ENCODE data around the gene CYP2C8. TPM values are rescaled to one million over a fixed set of nuclear protein-coding genes. Genes with fewer than 3 reads are reported as not detected.

The CYP2C8 gene
- total RNA-seq, 1 donor from 2014 or later: 0.30 TPM

Other genes with a start within 250 kb of the CYP2C8 start
- gene CYP2C9, start 130.8 kb downstream of the CYP2C8 start, total RNA-seq: not detected in 2 replicates
- gene ACSM6, start 124.7 kb upstream of the CYP2C8 start, total RNA-seq: not detected in 2 replicates
- gene PDLIM1, start 221.5 kb upstream of the CYP2C8 start, total RNA-seq: 40.2 and 42.4 TPM in 2 replicates